ENCODE data around the gene DEPDC7. TPM values are rescaled to one million over a fixed set of nuclear protein-coding genes. Genes with fewer than 3 reads are reported as not detected.

Gene DEPDC7
- total and polyA plus RNA-seq, 2 of the 8 experiments (the other 6 are each of a cell fraction or from before 2014, with no cell fraction given): 3.1 to 7.6 TPM

- H2AK5ac ChIP-seq (ENCODE audit: low read depth, low read length): no peak overlapping the region
- no peak overlapping the region for H4K8ac ChIP-seq (ENCODE audit: extremely low read depth, insufficient read depth, low read length)
- no peak overlapping the region for H2AFZ ChIP-seq (ENCODE audit: low read length)
- no peak overlapping the region for H3K4me2 ChIP-seq (ENCODE audit: insufficient read depth in 1 of 2, low read depth in 2 of 2, low read length in 2 of 2)
- no peak overlapping the region for H3K23ac ChIP-seq (ENCODE audit: insufficient read length)
- peaks cover 0 to 1% of the 10 kb centered on the region in 2 experiments for H4K20me1 ChIP-seq (replicated peaks in 1 of 2; ENCODE audit: control insufficient read depth in 1 of 2, insufficient read depth in 2 of 2, low read length in 2 of 2)
- FAIRE-seq (no peak), DNase-seq (ENCODE audit: low read depth in 1 of 2, low spot score in 2 of 2) (no peak)
- no peak overlapping the region for H3K4ac ChIP-seq (replicated peaks; ENCODE audit: insufficient read length, low read depth, low read length)
- no peaks in the 10 kb centered on the region for H3K79me2 ChIP-seq (ENCODE audit: control insufficient read depth in 1 of 2, insufficient read depth in 2 of 2, low read length in 2 of 2)
- 95% methylated on average over 2 of the region's 2 CpGs; no CpG with 5 or more reads in 1 of the 2 experiments for WGBS, 2 experiments (ENCODE audit: extremely low coverage in 1 of 2, insufficient coverage in 1 of 2, insufficient read length in 1 of 2, insufficient replicate concordance in 2 of 2, low coverage in 1 of 2, low lambda C conversion rate in 2 of 2, missing lambda C conversion rate in 1 of 2)
- H3K27me3 ChIP-seq (replicated peaks in 1 of 4; ENCODE audit: control insufficient read depth in 3 of 4, extremely low read depth in 1 of 4, insufficient read depth in 3 of 4, low read length in 3 of 4): no peaks in the 10 kb centered on the region
- H3K14ac ChIP-seq (ENCODE audit: insufficient read length): no peak overlapping the region
- no peak overlapping the region for H3K27ac ChIP-seq (ENCODE audit: low read depth, low read length)
- no peak overlapping the region for H2BK120ac ChIP-seq (replicated peaks; ENCODE audit: low read depth, low read length)
- no peak overlapping the region for H2BK12ac ChIP-seq (ENCODE audit: low read depth, low read length)
- H3K9ac ChIP-seq (replicated peaks in 1 of 4; ENCODE audit: extremely low read depth in 1 of 4, low read depth in 3 of 4, low read length in 3 of 4): no peak overlapping the region
- H2BK20ac ChIP-seq (ENCODE audit: low read length): no peak overlapping the region
- no peaks in the 10 kb centered on the region for H3K79me1 ChIP-seq (ENCODE audit: low read depth, low read length)
- no peaks in the 10 kb centered on the region for H3K23me2 ChIP-seq (ENCODE audit: low read depth, low read length)
- H3K18ac ChIP-seq (ENCODE audit: extremely low read depth, low read length): no peak overlapping the region
- ChIA-PET CTCF (ENCODE audit: partially characterized antibody) (interaction anchor here (0.5 to 1.5 kb wide), 2 partner anchors 9 to 89 kb away, joined by 3 to 4 read pairs; no protein-coding TSS in a partner anchor), POLR2A (ENCODE audit: partially characterized antibody) (interaction anchor here (1.1 kb wide), 1 partner anchor 11 kb away, joined by 5 read pairs; the partner anchor contains the start of gene TCP11L1)
- H3K36me3 ChIP-seq (ENCODE audit: control insufficient read depth in 2 of 4, insufficient read depth in 4 of 4, low read length in 3 of 4): no peaks in the 10 kb centered on the region; a peak in 1 of 8 replicates
- H2BK15ac ChIP-seq (ENCODE audit: low read length): no peak overlapping the region
- H3K4me3 ChIP-seq (ENCODE audit: extremely low read depth in 1 of 4, insufficient read depth in 2 of 4, low read depth in 3 of 4, low read length in 4 of 4): no peak overlapping the region
- H3K9me3 ChIP-seq (ENCODE audit: insufficient read depth in 2 of 2, low read depth in 1 of 2, low read length in 1 of 2): no peaks in the 10 kb centered on the region
- no peak overlapping the region for H3K56ac ChIP-seq (replicated peaks; ENCODE audit: insufficient read length, low read depth, low read length)
- H3K4me1 ChIP-seq (replicated peaks in 1 of 4; ENCODE audit: control insufficient read depth in 3 of 4, insufficient read depth in 4 of 4, low read length in 3 of 4): no peaks in the 10 kb centered on the region
- no peak overlapping the region for H2BK5ac ChIP-seq (ENCODE audit: low read depth, low read length)
- no peak overlapping the region for H4K5ac ChIP-seq (ENCODE audit: insufficient read length, low read depth, low read length)
- H4K91ac ChIP-seq (replicated peaks; ENCODE audit: insufficient read length, low read length): no peak overlapping the region
- no peak for TF ChIP-seq JUND (IDR thresholded peaks at IDR 0.05; ENCODE audit: low read length)
- no peak for TF ChIP-seq BRCA1 (IDR thresholded peaks at IDR 0.05; ENCODE audit: low read depth, low read length)
- no peak for TF ChIP-seq GTF2F1 (IDR thresholded peaks at IDR 0.05; ENCODE audit: borderline replicate concordance, low read depth, low read length)
- TF ChIP-seq PHF8 (conservative IDR thresholded peaks at IDR 0.05; ENCODE audit: low read depth, low read length): no peak
- TF ChIP-seq TBP (IDR thresholded peaks at IDR 0.05; ENCODE audit: low read depth, low read length): no peak
- TF ChIP-seq CHD1 (IDR thresholded peaks at IDR 0.05; ENCODE audit: low read depth, low read length): no peak
- TF ChIP-seq EZH2 (IDR thresholded peaks at IDR 0.05; ENCODE audit: low read depth, low read length, severe bottlenecking): no peak
- no peak for TF ChIP-seq SIX5 (IDR thresholded peaks at IDR 0.05; ENCODE audit: low read depth, low read length)
- no peak for TF ChIP-seq ASH2L (IDR thresholded peaks at IDR 0.05; ENCODE audit: low read length)
- no peak for TF ChIP-seq TAF1 (IDR thresholded peaks at IDR 0.05; ENCODE audit: low read depth, low read length)
- no peak for TF ChIP-seq KDM4A (IDR thresholded peaks at IDR 0.05; ENCODE audit: low read depth, low read length, severe bottlenecking)
- TF ChIP-seq SIRT6 (IDR thresholded peaks at IDR 0.05; ENCODE audit: low read length): no peak
- TF ChIP-seq YY1 (IDR thresholded peaks at IDR 0.05; ENCODE audit: low read depth, low read length): no peak
- no peak for TF ChIP-seq MAX (IDR thresholded peaks at IDR 0.05)
Measured at GRCh38 chr11:33028537-33028914, 12.8 kb downstream of the DEPDC7 start.

Measured in H1 (cell line).